OCI-LY1 (cell line): ENCODE results near the gene GABRG3.

ENCODE experiments used
- H2AFZ ChIP-seq: fragments of 200-600 bp; sonication (generic), shearing (Covaris generic); 2 replicates; pipeline ENCODE4 v1.6.0; 2014; ENCODE audit warnings: antibody characterized with exemption, mild to moderate bottlenecking, low read length
- H3F3A ChIP-seq: fragments of 200-600 bp; sonication (generic), shearing (Covaris generic); 2 replicates; pipeline ENCODE4 v1.6.0; 2014; ENCODE audit warnings: mild to moderate bottlenecking, antibody characterized with exemption, low read length, moderate library complexity; ENCODE audit not compliant: insufficient read depth
- H3K27ac ChIP-seq: fragments of 200-600 bp; sonication (generic); 2 replicates; pipeline ENCODE4 v1.5.1; 2014; ENCODE audit warnings: low read length, mixed run types, mild to moderate bottlenecking, low read depth; ENCODE audit not compliant: poor library complexity, severe bottlenecking
- H3K27me3 ChIP-seq: fragments of 200-600 bp; sonication (generic); 2 replicates; pipeline ENCODE4 v1.6.0; 2014; ENCODE audit warnings: antibody characterized with exemption, mild to moderate bottlenecking, low read length, moderate library complexity; ENCODE audit not compliant: insufficient read depth
- H3K36me3 ChIP-seq: fragments of 200-600 bp; sonication (generic); 2 replicates; pipeline ENCODE4 v1.6.1; 2014; ENCODE audit warnings: mild to moderate bottlenecking, antibody characterized with exemption, low read length, moderate library complexity, mixed read lengths; ENCODE audit not compliant: insufficient read depth
- H3K4me1 ChIP-seq: fragments of 200-600 bp; sonication (generic); 2 replicates; pipeline ENCODE4 v1.5.1; 2014; ENCODE audit warnings: mild to moderate bottlenecking, low read length, moderate library complexity; ENCODE audit not compliant: insufficient read depth, severe bottlenecking
- H3K4me2 ChIP-seq: fragments of 200-600 bp; sonication (generic), shearing (Covaris generic); 2 replicates; pipeline ENCODE4 v1.6.1; 2014; ENCODE audit warnings: low read length
- H3K4me3 ChIP-seq: fragments of 200-600 bp; sonication (generic); 2 replicates; pipeline ENCODE4 v1.5.1; 2014; ENCODE audit warnings: low read length, low read depth, mild to moderate bottlenecking, mixed read lengths; ENCODE audit not compliant: poor library complexity, severe bottlenecking
- H3K79me2 ChIP-seq: fragments of 200-600 bp; shearing (Covaris generic); 2 replicates; pipeline ENCODE4 v1.6.1; 2016; ENCODE audit warnings: mixed run types, low read length, mixed read lengths; ENCODE audit not compliant: insufficient read depth
- H3K9ac ChIP-seq: fragments of 200-600 bp; sonication (generic), shearing (Covaris generic); 2 replicates; pipeline ENCODE4 v1.6.1; 2014; ENCODE audit warnings: mild to moderate bottlenecking, low read length, mixed read lengths
- H3K9me2 ChIP-seq: fragments of 200-600 bp; sonication (generic), shearing (Covaris generic); 2 replicates; pipeline ENCODE4 v1.6.1; 2014; ENCODE audit warnings: low read depth, mild to moderate bottlenecking, low read length, mixed read lengths
- H3K9me3 ChIP-seq: fragments of 200-600 bp; shearing (Covaris generic); 2 replicates; pipeline ENCODE4 v1.6.1; 2014; ENCODE audit warnings: low read length, mixed read lengths
- H4K20me1 ChIP-seq: fragments of 200-600 bp; sonication (generic), shearing (Covaris generic); 2 replicates; pipeline ENCODE4 v1.6.0; 2016; ENCODE audit warnings: mild to moderate bottlenecking, low read length; ENCODE audit not compliant: insufficient read depth
- EZH2 ChIP-seq: fragments of 200-600 bp; sonication (generic), shearing (Covaris generic); IDR thresholded peaks from 2 replicates; pipeline ENCODE4 v1.8.0; 2017; ENCODE audit warnings: borderline replicate concordance, mixed run types, mild to moderate bottlenecking, antibody characterized with exemption, low read length, moderate library complexity, mixed read lengths
- TF ChIP-seq, protein P1 (sequence below): fragments of 200-600 bp; sonication (generic), shearing (Covaris generic); IDR thresholded peaks from 2 replicates; pipeline ENCODE4 v1.5.1; 2017; ENCODE audit warnings: mild to moderate bottlenecking, antibody characterized with exemption, low read length, moderate library complexity, mixed read lengths

Gene GABRG3

DNA sequence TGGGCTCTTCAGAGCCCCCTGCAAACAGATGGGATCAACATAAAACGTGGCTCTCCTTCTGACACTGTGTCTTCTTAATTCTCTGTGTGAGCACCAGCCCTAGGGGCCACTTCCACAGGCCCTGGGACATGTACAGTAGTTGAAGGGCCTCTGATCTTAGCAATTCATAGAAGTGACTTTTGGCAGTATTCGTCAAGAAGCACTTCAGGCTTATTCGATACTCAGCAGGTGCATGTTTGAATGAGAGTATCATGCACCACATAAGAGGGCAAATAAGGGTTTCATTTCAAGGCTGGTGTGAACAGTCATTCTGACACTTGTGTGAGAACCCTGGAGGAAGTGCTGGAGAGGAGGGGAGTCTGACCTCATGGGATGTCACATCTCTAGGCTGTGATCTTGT is 113.9 kb downstream of the GABRG3 start:
- H3K27ac ChIP-seq, result no peak overlapping the region
- H3K36me3 ChIP-seq, result no peaks in the 10 kb centered on the region
- H3K4me3 ChIP-seq, result no peak overlapping the region
- H3F3A ChIP-seq, result no peaks in the 10 kb centered on the region
- no peaks in the 10 kb centered on the region for H3K27me3 ChIP-seq
- TF ChIP-seq, protein P1, sequence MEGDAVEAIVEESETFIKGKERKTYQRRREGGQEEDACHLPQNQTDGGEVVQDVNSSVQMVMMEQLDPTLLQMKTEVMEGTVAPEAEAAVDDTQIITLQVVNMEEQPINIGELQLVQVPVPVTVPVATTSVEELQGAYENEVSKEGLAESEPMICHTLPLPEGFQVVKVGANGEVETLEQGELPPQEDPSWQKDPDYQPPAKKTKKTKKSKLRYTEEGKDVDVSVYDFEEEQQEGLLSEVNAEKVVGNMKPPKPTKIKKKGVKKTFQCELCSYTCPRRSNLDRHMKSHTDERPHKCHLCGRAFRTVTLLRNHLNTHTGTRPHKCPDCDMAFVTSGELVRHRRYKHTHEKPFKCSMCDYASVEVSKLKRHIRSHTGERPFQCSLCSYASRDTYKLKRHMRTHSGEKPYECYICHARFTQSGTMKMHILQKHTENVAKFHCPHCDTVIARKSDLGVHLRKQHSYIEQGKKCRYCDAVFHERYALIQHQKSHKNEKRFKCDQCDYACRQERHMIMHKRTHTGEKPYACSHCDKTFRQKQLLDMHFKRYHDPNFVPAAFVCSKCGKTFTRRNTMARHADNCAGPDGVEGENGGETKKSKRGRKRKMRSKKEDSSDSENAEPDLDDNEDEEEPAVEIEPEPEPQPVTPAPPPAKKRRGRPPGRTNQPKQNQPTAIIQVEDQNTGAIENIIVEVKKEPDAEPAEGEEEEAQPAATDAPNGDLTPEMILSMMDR, result no peak
- TF ChIP-seq EZH2, result no peak
- H3K9ac ChIP-seq, result no peak overlapping the region
- H3K79me2 ChIP-seq, result no peaks in the 10 kb centered on the region
- H4K20me1 ChIP-seq, result no peaks in the 10 kb centered on the region
- H3K4me1 ChIP-seq, result no peaks in the 10 kb centered on the region
- no peak overlapping the region for H3K4me2 ChIP-seq
- no peak overlapping the region for H2AFZ ChIP-seq
- no peaks in the 10 kb centered on the region for H3K9me2 ChIP-seq
- no peaks in the 10 kb centered on the region for H3K9me3 ChIP-seq

DNA sequence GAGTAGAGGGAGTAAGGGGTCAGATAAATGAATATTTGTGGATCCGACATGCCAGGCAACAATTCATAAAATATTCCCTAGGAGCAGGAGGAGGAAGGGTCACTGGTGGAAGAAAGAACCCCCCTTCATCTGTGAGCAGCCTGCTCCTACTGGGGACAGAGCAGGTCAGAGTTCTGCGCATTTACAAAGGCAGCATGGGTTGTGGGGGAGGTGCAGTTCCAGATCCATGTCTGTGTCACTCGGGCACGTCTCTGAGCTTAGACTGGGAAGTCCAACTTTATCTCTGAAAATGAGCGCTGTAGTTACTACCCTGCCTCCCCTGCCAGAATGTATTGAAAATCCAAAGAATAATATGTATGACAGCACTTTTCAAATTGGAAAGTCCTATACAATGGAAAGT is 115.2 kb downstream of the GABRG3 start:
- Histone ChIP-seq H3K4me3 (no peak overlapping the region), H3K79me2 (no peaks in the 10 kb centered on the region), H3K9me3 (no peaks in the 10 kb centered on the region), H3K27ac (no peak overlapping the region), H3K27me3 (no peaks in the 10 kb centered on the region), H3K9ac (no peak overlapping the region), H4K20me1 (no peaks in the 10 kb centered on the region), H3K4me1 (no peaks in the 10 kb centered on the region), H3K4me2 (no peak overlapping the region), H3K36me3 (no peaks in the 10 kb centered on the region), H3F3A (no peaks in the 10 kb centered on the region), H2AFZ (no peak overlapping the region), H3K9me2 (no peaks in the 10 kb centered on the region)
- TF ChIP-seq, protein P1, result no peak
- no peak for TF ChIP-seq EZH2

DNA sequence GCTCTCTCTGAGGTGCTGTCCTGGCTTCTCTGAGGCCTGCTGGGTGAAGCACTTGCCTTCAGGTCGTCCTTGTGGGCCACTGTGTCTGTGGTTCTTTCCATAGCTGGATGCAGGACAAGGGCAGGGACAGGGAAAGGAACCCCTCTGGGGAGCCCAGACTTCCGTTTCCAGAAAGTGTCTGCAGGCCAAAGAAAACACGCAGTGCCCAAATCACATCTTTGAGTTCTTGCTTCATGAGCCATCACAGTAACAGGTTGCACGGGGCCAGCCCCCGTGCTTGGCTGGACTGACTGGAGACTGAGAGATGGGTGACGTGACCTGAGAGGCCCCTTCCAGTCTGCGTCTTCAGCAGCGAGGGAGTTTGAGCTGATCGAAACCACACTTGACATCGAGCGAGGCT is 115.8 kb downstream of the GABRG3 start:
- no peak overlapping the region for H2AFZ ChIP-seq
- H4K20me1 ChIP-seq, result no peaks in the 10 kb centered on the region
- no peaks in the 10 kb centered on the region for H3K9me2 ChIP-seq
- H3F3A ChIP-seq, result no peaks in the 10 kb centered on the region
- no peak overlapping the region for H3K9ac ChIP-seq
- no peaks in the 10 kb centered on the region for H3K79me2 ChIP-seq
- H3K4me3 ChIP-seq, result no peak overlapping the region
- H3K27me3 ChIP-seq, result no peaks in the 10 kb centered on the region
- no peaks in the 10 kb centered on the region for H3K36me3 ChIP-seq
- H3K4me2 ChIP-seq, result no peak overlapping the region
- no peak overlapping the region for H3K27ac ChIP-seq
- H3K4me1 ChIP-seq, result no peaks in the 10 kb centered on the region
- H3K9me3 ChIP-seq, result no peaks in the 10 kb centered on the region
- no peak for TF ChIP-seq EZH2
- TF ChIP-seq, protein P1, result no peak
